HG03378 (cell line): ENCODE results near the gene MYOF.
"Not testable (repeated sequence)": the region's sequence is repeated elsewhere in the genome, so short reads cannot be mapped to it uniquely, and the experiment has no call there.

ENCODE experiments used
- ATAC-seq: cut with Tn5 transposase; IDR thresholded peaks from one replicate; pipeline ENCODE4 v1.9.1; 2021; ENCODE audit warnings: mild to moderate bottlenecking, moderate library complexity; ENCODE audit not compliant: unreplicated experiment

Gene MYOF

DNA sequence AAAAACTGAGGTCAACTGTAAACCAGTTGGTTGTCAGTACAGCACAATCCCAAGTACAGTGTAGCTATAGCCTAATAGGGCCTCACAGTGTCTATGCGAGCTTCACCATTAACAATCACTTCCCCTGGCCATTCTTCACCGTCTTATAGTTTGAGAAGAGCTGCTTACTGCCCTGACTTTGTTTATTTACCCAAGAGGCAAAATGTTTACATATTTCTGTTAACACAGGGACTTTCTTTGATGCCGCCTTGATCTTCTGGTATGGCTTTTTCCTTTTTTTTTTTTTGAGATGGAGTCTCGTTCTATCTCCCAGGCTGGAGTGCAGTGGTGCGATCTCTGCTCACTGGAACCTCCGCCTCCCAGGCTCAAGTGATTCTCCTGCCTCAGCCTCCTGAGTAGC is 3.3 kb downstream of the MYOF start:
- no peak for ATAC-seq

DNA sequence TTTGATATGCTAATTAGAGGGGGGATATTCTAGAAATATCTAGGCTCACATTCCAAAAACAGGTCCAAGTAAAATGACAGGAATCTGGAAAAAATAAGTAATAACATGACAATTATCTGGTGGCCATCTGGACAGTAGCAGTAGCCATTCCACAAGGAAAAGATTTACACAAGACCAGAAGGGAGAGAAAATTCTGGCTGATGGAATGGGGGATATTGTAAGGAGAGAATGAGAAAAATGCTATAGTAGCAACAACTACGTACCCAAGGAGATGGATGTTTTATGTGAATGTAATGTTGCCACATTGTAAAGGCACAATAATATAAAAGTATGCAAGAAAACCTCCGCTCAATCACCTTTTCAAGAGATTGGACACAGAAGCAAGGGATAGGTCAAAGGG is 5.4 kb downstream of the MYOF start:
- ATAC-seq, result no peak

DNA sequence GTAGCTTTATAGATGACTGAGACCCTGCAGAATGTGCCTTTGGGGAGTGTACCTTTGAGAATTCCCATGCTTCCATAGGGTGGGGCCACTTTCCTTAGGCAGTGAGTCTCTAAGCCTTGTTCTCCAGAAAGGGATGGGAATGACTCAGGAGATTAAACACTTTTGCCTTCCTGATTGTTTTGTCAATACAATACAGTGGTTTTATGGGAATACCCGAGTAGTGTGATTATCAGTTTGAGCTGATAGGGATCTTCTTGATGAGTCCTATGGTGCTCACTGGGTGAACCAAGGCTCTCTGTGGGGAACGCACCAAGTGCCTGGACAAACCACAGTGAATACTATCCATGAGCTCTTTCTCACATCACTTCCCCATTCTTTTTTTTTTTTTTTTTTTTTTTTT is 6.3 kb downstream of the MYOF start:
- ATAC-seq, result no peak

DNA sequence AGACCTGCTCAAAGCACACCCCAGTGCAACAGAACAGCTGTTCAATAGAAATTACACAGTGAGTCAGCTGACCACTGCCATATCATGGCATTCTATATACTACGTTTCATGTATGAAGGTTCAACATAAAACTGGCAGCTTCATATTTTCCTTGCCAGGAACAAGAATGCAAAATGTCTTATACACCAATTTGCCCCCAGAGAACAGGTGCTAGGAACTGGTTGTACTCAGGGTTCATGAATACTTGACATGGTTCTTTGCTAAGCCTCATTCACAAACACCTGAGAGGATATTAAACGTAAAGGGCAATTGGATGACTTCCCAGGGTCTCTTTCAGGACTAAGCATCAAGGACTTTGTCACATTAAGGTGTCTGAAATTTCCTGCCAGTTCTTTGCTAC is 6.9 kb downstream of the MYOF start:
- ATAC-seq, result no peak

DNA sequence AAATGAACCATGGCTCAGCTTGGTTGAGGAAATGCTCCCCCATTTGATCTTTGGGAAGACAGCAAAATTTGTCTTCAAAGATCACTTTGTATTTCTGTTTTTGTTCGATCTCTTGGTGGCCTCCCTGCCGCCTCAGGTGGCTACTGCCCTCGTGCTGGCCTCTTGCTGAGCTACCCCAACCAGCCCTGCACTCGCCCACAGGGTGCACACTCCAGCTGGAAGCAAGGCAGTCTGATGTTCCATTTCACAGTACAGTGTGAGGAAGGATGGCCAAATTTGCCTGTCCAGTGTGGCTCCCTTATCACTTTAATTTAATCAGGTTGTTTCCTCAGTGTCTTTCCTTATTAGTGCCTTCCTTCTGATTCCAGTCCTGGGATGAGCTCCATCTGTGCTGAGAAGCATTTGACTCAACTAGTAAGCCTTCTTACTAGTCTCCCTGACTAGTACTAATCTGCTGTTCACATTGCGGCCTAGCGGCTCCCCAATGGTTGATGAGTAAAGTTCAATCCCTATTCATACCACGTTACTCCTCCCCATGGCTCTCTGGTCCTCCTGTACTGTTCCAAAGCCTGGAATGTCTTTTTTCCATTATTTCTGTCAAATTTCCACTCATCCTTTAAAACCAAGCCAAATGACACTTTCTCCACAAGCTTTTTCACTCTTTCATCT is 8.2 kb downstream of the MYOF start:
- no peak for ATAC-seq

DNA sequence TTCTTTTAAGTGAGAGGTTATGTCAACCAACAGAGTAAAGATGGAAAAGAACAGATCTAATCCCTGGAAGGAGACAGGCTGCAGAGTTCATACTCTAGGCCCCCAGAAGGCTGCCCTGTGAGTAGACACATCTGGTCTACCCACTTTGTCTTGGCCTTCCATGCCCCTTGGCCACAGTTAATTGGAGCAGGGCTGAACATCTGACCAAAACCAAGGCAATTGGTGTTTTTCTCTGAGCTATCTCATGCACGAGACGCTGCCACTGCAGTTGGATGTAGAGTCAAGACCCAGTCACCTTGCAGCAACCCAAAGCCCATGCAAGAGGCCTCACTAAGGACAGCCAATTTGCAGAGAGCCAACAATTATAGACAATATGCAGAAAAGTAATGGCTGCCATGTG is 9.0 kb downstream of the MYOF start:
- ATAC-seq, result no peak

DNA sequence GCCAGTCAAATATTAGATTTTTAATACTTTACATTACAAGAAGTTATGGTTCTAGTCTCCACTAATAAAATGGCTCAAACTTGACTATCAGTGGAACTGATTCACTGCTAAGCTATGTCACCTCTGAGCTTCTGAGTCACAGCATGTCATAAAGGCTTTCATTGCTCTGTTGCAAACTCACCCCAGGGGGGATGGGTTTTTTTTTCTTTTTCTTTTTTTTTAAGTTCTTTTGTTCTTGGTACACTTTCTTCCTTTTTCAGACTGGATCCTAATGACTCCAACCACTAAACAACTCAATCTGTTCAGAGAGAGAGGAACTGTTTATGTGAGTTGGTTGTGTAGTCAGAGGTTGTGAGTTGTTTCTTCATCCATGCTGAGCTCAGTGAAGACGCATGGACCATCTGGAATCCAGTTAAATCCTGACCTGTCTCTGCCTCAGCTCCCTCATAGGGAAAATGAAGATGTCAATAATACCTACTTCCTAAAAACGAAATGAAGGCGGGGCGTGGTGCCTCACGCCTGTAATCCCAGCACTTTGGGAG is 11.0 kb downstream of the MYOF start:
- no peak for ATAC-seq

DNA sequence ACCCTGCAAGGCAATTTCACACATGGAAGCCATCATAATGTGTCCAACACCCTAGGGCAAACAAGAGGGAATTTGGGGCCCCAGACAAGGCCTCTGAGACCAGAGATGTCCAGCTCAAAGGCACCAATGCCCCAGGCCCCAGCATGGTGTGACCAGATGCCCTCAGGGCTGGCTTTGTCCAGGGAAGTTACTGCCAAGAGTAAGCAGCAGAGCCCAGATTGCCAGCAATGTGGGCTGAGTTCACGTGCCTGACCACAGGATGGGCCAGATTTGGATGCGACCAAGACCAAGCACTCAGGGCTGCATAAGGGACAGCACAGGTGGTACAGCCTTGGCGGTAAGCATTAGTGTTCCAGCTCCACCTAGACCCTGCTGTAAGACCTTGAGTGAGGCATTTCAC is 12.7 kb downstream of the MYOF start:
- no peak for ATAC-seq

DNA sequence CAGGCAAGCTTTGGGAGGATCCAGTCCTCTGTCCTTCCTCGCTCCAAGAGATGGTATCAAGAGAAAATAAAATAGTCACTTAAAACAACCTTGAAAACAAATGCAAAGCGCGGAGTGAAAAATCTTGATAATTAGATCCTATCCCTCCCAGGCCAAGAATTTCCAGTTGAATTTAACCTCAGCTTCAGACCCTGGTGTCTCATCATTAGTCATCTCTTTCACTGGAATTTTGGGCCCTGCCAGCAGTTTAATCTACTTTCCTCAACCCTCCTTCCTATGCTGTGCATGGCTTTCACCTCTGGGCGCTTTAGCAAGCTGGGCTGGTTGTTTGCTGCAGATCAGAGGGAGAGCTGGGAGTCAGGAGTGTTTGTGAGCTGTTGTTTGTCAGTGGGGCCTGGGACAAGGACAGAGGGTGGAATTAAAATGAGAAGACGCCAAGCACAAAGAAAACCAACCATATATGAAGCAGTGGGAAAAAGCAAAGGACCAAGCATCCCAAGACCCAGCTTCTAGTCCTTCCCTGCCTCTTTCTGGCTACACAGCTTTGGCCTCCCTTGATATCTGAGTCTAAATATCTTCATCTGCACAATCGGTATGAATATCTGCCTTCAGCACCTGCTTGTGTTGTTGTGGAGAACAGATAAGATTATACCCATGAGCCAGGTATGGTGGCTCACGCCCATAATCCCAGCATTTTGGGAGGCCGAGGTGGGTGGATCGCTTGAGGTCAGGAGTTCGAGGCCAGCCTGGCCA is 13.5 kb downstream of the MYOF start:
- ATAC-seq, result no peak

DNA sequence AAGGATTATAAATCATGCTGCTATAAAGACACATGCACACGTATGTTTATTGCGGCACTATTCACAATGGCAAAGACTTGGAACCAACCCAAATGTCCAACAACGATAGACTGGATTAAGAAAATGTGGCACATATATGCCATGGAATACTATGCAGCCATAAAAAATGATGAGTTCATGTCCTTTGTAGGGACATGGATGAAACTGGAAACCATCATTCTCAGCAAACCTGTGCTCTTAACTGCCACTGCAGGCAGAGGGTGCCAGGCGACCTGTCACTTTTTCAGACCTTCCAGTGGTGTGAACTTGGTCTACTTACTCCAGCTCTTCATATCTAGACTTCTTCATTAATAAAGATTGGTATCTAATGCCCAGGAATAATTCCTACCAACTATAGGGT is 14.5 kb downstream of the MYOF start:
- ATAC-seq, result not testable (repeated sequence)

DNA sequence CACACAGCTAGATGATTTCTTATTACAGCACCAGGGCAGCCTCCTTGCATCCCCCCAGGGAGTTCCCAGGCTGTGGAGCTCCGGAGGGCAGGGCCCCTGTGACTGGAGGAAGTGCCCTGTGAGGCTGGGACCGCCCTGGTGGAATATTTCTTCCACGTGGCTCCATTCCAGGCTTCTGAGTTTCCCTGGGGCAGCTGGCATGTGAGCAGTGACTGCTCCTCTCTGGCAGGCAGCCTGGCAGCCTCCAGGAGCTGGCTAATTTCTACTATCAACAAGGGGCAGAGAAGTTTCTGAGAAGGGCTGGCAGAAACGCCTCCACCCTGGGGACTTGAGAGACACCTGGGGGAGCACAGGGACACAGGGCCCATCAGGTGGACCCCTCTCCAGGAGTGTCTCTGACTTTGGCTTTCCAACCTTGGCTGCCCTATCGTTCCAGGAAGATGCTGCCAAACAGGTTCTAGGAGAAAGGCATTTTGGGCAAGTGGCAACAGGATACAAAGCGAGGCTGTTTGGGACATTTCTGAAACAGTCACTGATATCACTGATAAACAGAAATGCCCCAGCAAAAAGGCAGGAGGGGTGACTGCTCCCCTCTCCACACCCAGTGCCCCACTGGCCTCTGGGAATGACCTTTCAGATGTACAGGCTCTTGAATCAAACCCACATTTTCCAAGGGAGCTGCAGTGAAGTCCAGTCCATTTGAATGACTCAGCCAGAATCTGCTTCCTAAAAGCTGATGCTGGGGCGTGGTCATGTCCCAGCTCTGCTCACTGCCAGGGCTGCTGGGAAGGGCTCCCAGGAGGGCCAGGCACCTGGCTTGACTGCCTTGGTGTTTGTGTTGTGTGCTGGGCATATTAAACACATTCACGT is 16.1 kb downstream of the MYOF start:
- ATAC-seq, result no peak

DNA sequence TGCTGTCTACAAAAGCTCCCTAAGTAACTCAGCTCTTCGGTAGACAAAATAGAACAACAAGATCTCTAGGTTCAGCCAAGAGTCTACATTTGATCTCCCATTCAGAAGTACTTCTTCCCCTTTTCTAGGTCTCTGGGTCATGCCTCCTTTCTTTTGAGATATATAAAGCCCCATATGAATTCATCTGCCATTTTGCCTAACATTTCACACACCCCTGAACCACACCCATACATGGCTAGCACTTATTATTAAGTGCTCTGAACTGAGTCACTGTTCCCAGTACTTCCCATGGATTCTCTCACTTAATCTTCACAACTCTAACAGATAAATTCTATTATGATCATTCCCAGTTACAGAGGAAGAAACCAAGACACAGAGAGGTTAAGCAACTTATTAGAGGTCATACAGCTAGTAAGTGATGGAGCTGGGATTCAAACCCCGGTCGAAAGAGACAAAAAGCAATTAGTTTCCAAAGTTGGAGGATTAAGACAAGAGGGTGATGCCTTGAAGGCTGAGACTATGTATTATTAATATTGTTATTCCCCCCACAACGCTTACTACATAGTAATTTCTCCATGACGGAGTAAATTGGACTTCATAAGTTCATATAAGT is 17.3 kb downstream of the MYOF start:
- ATAC-seq, result no peak

DNA sequence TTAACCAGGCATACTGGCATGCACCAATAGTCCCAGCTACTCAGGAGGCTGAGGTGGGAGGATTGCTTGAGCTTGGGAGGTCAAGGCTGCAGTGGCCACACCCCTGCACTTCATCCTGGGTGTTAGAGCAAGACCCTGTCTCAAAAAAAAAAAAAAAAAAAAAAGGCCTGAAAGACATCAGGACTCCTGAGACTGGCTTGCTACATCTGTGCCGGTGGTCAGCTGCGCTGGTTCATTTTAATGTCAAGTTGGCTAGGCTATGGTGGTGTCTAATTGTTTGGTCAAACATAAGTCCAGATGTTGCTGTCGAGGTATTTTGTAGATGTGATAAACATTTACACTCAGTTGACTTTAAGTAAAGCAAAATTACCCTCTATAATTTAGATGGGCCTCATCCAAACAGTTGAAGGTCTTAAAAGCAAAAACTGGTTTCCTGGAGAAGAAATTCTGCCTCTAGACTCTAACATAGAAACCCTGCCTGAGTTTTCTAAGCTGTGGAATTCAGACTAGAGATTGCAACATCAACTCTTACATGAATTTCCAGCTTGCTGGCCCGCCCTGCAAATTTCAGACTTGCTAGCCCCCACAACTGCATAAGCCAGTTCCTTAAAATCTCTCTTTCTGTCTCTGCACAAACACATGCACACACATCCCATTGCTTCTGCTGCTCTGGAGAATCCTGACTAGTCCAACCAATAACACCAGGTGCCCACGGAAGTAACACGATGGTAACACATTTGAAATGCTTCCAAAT is 18.2 kb downstream of the MYOF start:
- no peak for ATAC-seq

DNA sequence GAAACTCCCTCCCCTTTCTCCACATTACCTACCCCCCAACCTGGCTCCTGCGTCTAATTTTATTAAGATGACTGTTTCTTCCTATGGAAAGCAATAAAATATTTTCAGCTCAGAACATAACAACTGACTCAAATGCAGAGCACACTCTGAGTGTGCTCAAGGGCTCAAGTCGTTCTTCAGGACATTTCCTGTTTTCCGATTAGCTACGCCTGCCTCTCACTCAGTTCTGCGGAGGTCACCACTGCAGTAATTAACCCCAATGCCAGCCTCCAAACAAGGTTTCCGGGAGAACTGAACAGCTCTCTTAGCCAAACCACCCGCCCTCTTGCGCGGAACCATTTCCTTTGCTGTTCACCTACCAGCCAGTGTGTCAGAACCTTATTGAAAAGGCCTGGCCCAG is 19.3 kb downstream of the MYOF start:
- no peak for ATAC-seq

DNA sequence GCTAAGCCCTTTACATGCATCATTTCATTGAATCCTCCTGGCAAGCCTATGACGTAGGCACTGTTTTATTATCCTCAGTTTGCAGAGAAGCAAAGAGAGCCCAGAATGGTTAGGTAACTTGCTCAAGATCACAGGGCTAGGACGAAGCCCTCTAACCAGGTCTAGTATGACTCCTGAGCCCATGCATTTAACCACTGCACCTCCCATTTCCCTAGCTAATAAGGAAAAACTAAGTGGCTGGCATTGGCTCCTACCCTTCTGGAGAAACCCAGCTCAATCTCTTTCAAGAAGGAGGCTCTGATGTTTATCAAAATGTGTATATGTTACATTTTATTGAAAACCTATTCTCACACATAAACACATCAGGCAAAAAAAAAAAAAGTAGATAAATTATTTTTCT is 19.8 kb downstream of the MYOF start:
- no peak for ATAC-seq

DNA sequence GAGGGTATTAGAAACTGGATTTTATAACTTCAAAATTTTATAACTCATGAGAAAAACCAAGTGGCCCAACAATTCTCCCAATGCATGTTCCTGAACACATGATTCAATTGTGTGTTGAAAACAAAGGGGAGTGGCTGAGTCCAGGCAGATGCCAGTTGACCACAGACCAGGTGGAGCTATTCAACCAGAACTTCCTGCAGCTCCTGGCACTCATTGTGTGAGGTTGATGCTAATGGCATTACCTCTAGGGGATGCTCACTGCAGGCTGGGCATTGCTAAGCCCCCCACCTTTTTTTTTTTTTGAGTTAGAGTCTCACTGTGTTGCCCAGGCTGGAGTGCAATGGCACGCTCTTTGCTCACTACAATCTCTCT is 20.3 kb downstream of the MYOF start:
- ATAC-seq, result no peak

DNA sequence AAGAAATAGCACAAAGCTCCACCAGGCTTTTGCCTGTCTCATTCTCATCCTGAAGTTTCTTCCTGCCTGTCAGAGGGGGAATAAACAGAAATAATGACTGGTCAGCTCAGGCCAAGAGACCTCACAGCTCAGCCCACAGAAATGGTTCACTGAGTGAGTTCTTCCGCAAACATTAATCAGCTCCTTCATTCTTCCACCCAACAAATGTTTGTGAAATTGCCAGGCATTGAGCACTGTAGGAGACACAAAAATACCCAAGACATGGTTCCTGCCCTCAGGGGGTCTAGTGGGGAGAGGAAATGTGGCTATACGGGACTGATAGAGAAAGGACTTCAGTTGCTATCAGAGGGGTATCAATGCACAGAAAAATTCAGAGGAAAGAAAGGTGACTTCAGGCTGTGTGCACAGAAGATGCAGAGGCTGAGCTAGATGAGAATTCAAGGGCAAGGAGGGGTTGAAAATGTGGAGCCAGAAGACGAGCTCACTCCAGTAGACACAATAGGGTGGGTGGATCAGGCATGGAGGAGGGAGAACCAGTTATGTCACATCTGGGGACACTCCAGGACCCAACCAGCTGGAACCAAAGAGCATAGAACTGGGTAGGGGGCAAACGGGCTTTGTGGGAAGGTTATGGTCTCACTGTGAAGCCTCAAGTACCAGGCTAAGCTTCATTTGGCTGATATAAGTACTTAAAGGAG is 20.9 kb downstream of the MYOF start:
- ATAC-seq, result no peak

DNA sequence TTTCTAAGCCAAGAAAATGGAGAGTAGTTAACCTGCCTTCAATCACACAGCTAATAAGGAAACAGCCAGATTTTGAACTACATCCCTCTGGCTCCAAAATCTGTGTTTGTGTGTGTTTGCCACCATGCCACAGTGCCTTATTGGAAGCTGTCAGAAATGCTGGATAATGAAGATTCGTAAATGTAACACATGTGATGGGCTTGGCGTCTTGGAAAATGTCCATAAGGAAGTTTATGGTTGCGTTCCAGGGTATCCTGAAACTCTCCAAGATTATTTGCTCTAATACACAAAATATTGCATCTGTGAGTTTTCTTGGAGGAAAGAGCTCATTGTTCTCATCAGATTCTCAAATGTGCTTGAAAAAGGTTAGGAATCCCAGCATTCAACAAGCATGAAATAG is 22.7 kb downstream of the MYOF start:
- no peak for ATAC-seq

DNA sequence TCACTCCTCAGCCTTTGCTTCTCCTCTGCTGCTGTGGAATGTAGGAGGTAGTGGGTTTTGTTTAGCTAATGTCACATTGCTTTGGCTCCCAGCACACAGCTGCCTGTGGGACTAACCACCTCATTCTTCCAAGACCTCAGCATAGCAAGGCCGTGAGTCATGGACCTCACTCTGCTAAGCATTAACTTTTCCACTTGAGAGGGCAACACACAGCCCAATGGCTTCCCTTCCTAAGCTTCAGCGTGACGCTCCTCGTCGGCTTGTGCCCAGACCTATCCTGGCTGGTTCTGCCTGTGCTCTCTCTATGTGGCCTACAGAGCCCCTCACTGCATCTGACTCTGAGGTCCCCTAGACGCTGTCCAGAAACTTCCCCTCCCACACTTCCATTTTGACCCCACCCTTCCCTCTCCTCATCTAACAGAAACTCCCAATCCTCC is 23.3 kb downstream of the MYOF start:
- no peak for ATAC-seq

DNA sequence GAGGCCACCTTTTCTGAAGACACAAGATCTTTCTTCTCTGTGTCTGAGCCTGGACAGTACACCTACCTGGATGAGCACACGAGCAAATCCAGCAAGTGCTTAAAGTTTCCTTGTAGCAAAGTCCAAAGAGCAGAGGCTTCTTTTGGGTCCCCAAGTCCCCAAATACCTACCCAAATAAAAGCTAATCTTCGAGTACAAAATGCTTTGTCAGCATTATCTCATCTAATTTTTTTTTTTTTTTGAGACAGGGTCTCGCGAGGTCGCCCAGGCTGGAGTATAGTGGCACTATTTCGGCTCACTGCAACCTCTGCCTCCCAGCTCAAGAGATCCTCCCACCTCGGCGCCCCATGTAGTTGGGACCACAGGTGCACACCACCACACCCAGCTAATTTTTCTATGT is 24.6 kb downstream of the MYOF start:
- ATAC-seq, result no peak
